GM21717 (cell line): ENCODE data around the gene USP21.

Experiments
- ATAC-seq: cut with Tn5 transposase; IDR thresholded peaks from one replicate; pipeline ENCODE4 v1.9.1; 2021; ENCODE audit warnings: mild to moderate bottlenecking, moderate library complexity; ENCODE audit not compliant: unreplicated experiment

The USP21 gene

DNA sequence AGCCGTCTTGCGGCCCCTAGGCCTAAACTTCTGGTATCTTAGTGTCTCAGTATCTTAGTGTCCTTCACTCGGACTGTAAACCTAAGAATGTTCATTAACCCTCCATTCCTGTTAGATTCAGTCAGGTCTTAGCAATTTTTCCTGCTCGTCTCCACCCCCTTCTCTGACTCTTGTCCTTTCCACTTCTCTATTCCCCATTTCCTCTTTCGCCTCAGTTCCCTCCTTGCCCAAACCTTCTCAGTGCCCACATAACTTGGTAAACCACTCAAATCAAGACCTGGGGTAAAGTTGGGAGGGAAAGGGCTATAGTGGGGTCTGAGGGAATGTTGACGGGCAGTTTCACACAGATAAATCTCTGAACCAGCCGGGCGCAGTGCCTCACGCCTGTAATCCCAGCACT, 55.1 kb downstream of the USP21 start:
- ATAC-seq, result no peak

DNA sequence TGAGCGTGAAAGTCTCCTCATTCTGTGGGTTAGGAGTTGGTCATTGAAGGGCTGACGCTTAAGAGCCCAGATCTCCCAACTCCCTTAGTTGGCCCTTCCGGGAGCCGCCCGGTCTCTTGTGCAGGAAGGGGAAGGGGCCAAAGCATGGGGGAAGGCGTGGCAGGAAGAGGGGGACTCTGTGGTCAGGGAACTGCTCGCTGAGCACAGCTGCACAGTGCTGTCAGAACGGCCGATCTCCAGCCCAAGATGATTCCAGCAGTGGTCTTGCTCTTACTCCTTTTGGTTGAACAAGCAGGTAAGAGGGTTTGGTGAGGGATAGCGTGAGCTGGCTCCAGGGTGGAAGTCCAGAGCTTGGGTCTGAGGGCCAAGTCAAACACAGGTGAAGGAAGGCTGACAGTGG, 55.8 kb downstream of the USP21 start, which contains the start of gene FCER1G:
TSS of gene FCER1G (plus strand) at position 220 of the 400 bp plus-strand sequence. CDS start at position 247, 27 bp downstream.
- ATAC-seq, result no peak
